ENCODE measurements around the gene SLC25A6. TPM values are rescaled to one million over a fixed set of nuclear protein-coding genes. Genes with fewer than 3 reads are reported as not detected.

Gene SLC25A6
- total and polyA plus RNA-seq, 2 of the 13 experiments (the other 11 are each of a cell fraction or from before 2014, with no cell fraction given) = 138 to 581 TPM

DNA sequence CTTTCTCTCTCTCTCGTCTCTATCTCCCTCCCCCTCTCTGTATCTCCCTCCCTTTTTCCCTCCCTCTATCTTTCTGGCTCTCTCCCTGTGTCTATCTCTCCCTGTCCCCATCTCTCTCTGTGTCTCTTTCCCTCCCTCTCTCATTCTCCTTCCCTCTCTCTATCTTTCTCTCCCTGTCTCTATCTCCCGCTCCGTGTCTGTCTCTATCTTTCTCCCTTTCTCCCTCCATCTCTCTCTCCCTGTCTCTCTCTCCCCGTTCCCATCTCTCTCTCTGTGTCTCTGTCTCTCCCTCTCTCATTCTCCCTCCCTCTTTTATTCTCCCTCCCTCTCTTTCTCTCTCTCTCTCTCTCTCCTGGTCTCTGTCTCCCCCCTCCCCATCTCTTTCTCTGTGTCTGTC, 32.4 kb downstream of the SLC25A6 start:
- Histone ChIP-seq H3K27ac (ENCODE audit: extremely low read length, insufficient read depth, low read length) (no peak overlapping the region), H3K79me2 (ENCODE audit: insufficient read depth, low read length) (no peaks in the 10 kb centered on the region), H3K27me3 (ENCODE audit: control insufficient read depth in 1 of 2, insufficient read depth in 2 of 2, low read length in 2 of 2) (no peaks in the 10 kb centered on the region), H3K4me2 (ENCODE audit: low read depth, low read length) (no peak overlapping the region), H3K36me3 (replicated peaks in 1 of 2; ENCODE audit: control insufficient read depth in 1 of 2, insufficient read depth in 2 of 2, low read length in 2 of 2) (no peaks in the 10 kb centered on the region), H4K20me1 (ENCODE audit: insufficient read depth, low read length) (no peaks in the 10 kb centered on the region), H3K4me3 (replicated peaks in 1 of 3; ENCODE audit: insufficient read depth in 1 of 3, low read depth in 2 of 3, low read length in 3 of 3) (no peak overlapping the region), H3K9ac (ENCODE audit: insufficient read depth, low read depth, low read length) (no peak overlapping the region), H2AFZ (ENCODE audit: low read length) (no peak overlapping the region), H3K9me3 (ENCODE audit: low read length) (no peaks in the 10 kb centered on the region), H3K4me1 (ENCODE audit: insufficient read depth, low read length) (no peaks in the 10 kb centered on the region)
- BruUV-seq (replicated peaks) = no TSS peak
- no peak for DNase-seq (ENCODE audit: low spot score)
- intact Hi-C loops (cut with micrococcal nuclease; ENCODE audit: unreplicated experiment) (no loop called here), in situ Hi-C loops (cut with HindIII; ENCODE audit: extremely low pct_ligation_motif_present, low pct_unique_long_range_greater_than_20kb) (no loop called here)
- no peak for ATAC-seq
- 36% methylated on average over 4 of the region's 4 CpGs for WGBS (ENCODE audit: low lambda C conversion rate)
- POLR2A ChIA-PET = no interaction called here
- CTCF ChIA-PET (ENCODE audit: low intra/inter-chr PET ratio, low total read pairs) = no interaction called here
- FAIRE-seq = no peak
- TF ChIP-seq, protein P1, sequence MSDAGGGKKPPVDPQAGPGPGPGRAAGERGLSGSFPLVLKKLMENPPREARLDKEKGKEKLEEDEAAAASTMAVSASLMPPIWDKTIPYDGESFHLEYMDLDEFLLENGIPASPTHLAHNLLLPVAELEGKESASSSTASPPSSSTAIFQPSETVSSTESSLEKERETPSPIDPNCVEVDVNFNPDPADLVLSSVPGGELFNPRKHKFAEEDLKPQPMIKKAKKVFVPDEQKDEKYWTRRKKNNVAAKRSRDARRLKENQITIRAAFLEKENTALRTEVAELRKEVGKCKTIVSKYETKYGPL (CRISPR knock-in tag; IDR thresholded peaks at IDR 0.05) = no peak
- TF ChIP-seq DR1 (CRISPR knock-in tag; IDR thresholded peaks at IDR 0.05) = no peak
- TF ChIP-seq CENPT (CRISPR knock-in tag; IDR thresholded peaks at IDR 0.05; ENCODE audit: low read depth) = no peak
- no peak for TF ChIP-seq FOSL1 (CRISPR knock-in tag; IDR thresholded peaks at IDR 0.05; ENCODE audit: borderline replicate concordance)
- TF ChIP-seq, protein P2, sequence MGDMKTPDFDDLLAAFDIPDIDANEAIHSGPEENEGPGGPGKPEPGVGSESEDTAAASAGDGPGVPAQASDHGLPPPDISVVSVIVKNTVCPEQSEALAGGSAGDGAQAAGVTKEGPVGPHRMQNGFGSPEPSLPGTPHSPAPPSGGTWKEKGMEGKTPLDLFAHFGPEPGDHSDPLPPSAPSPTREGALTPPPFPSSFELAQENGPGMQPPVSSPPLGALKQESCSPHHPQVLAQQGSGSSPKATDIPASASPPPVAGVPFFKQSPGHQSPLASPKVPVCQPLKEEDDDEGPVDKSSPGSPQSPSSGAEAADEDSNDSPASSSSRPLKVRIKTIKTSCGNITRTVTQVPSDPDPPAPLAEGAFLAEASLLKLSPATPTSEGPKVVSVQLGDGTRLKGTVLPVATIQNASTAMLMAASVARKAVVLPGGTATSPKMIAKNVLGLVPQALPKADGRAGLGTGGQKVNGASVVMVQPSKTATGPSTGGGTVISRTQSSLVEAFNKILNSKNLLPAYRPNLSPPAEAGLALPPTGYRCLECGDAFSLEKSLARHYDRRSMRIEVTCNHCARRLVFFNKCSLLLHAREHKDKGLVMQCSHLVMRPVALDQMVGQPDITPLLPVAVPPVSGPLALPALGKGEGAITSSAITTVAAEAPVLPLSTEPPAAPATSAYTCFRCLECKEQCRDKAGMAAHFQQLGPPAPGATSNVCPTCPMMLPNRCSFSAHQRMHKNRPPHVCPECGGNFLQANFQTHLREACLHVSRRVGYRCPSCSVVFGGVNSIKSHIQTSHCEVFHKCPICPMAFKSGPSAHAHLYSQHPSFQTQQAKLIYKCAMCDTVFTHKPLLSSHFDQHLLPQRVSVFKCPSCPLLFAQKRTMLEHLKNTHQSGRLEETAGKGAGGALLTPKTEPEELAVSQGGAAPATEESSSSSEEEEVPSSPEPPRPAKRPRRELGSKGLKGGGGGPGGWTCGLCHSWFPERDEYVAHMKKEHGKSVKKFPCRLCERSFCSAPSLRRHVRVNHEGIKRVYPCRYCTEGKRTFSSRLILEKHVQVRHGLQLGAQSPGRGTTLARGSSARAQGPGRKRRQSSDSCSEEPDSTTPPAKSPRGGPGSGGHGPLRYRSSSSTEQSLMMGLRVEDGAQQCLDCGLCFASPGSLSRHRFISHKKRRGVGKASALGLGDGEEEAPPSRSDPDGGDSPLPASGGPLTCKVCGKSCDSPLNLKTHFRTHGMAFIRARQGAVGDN (CRISPR knock-in tag; IDR thresholded peaks at IDR 0.05) = no peak
- TF ChIP-seq, protein P3, sequence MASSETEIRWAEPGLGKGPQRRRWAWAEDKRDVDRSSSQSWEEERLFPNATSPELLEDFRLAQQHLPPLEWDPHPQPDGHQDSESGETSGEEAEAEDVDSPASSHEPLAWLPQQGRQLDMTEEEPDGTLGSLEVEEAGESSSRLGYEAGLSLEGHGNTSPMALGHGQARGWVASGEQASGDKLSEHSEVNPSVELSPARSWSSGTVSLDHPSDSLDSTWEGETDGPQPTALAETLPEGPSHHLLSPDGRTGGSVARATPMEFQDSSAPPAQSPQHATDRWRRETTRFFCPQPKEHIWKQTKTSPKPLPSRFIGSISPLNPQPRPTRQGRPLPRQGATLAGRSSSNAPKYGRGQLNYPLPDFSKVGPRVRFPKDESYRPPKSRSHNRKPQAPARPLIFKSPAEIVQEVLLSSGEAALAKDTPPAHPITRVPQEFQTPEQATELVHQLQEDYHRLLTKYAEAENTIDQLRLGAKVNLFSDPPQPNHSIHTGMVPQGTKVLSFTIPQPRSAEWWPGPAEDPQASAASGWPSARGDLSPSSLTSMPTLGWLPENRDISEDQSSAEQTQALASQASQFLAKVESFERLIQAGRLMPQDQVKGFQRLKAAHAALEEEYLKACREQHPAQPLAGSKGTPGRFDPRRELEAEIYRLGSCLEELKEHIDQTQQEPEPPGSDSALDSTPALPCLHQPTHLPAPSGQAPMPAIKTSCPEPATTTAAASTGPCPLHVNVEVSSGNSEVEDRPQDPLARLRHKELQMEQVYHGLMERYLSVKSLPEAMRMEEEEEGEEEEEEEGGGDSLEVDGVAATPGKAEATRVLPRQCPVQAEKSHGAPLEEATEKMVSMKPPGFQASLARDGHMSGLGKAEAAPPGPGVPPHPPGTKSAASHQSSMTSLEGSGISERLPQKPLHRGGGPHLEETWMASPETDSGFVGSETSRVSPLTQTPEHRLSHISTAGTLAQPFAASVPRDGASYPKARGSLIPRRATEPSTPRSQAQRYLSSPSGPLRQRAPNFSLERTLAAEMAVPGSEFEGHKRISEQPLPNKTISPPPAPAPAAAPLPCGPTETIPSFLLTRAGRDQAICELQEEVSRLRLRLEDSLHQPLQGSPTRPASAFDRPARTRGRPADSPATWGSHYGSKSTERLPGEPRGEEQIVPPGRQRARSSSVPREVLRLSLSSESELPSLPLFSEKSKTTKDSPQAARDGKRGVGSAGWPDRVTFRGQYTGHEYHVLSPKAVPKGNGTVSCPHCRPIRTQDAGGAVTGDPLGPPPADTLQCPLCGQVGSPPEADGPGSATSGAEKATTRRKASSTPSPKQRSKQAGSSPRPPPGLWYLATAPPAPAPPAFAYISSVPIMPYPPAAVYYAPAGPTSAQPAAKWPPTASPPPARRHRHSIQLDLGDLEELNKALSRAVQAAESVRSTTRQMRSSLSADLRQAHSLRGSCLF (CRISPR knock-in tag; IDR thresholded peaks at IDR 0.05; ENCODE audit: borderline replicate concordance) = no peak
- no peak for TF ChIP-seq HIVEP1 (CRISPR knock-in tag; IDR thresholded peaks at IDR 0.05)
- no peak for TF ChIP-seq SMARCC2 (IDR thresholded peaks at IDR 0.05)
- TF ChIP-seq, protein P4, sequence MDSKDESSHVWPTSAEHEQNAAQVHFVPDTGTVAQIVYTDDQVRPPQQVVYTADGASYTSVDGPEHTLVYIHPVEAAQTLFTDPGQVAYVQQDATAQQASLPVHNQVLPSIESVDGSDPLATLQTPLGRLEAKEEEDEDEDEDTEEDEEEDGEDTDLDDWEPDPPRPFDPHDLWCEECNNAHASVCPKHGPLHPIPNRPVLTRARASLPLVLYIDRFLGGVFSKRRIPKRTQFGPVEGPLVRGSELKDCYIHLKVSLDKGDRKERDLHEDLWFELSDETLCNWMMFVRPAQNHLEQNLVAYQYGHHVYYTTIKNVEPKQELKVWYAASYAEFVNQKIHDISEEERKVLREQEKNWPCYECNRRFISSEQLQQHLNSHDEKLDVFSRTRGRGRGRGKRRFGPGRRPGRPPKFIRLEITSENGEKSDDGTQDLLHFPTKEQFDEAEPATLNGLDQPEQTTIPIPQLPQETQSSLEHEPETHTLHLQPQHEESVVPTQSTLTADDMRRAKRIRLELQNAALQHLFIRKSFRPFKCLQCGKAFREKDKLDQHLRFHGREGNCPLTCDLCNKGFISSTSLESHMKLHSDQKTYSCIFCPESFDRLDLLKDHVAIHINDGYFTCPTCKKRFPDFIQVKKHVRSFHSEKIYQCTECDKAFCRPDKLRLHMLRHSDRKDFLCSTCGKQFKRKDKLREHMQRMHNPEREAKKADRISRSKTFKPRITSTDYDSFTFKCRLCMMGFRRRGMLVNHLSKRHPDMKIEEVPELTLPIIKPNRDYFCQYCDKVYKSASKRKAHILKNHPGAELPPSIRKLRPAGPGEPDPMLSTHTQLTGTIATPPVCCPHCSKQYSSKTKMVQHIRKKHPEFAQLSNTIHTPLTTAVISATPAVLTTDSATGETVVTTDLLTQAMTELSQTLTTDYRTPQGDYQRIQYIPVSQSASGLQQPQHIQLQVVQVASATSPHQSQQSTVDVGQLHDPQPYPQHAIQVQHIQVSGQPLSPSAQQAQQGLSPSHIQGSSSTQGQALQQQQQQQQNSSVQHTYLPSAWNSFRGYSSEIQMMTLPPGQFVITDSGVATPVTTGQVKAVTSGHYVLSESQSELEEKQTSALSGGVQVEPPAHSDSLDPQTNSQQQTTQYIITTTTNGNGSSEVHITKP (CRISPR knock-in tag; IDR thresholded peaks at IDR 0.05; ENCODE audit: low read depth) = no peak
